ENCODE measurements around the gene MAST4.

Gene MAST4

GRCh38 chr5:67002832-67003684 lies 406.9 kb downstream of the MAST4 start:
- ATAC-seq, result no peak

DNA sequence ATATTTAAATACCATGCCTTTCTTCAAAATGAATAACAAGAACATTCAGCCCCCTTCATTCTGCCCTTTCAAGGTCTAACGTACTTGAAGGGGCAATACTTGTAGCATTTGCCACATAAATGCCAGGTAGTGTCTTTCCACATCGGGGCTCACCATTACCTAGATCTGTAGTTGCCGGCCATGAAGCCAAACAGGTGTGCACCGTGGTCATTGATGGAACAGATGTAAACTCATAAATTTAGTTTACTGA lies 407.4 kb downstream of the MAST4 start:
- no peak for ATAC-seq

DNA sequence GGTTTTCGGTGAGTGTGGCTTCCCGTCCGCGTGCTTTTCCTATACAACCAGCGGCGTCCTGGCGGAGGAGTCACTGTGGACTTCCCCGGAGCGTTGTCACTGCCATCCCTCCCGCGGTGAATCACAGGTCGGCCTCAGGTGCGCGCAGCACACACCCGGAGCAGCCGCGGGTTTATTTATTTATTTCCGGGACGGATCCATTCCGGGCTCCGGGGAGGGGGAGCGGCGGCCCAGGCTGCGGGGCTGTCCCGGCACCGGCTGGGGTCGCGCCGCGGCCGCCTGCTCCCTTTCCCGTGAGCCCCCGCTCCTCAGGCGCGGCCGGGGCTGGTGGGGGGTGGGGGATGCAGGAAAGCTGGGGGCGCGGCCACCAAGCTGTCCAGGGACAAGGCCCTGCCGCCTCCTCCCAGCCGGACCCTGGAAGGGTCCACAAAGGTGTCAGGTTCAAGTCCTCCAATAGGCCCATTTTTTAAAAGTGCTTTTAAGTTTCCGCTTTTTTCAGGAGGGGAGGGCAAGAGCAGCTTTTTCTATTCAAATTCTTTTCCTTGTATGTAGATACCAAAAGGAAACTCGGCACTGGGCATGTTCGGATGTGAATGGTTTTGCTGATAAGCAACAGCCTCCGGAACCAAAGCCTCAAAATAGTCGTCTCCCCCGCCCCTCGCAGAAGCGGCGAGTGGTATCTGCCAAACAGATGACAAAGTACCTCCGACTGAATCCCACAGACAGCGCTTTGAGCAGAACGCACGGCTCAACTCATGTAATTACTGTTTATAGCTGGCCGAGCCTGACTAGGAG lies 407.9 kb downstream of the MAST4 start:
- peak; percentile 77 to 79 for ATAC-seq

DNA sequence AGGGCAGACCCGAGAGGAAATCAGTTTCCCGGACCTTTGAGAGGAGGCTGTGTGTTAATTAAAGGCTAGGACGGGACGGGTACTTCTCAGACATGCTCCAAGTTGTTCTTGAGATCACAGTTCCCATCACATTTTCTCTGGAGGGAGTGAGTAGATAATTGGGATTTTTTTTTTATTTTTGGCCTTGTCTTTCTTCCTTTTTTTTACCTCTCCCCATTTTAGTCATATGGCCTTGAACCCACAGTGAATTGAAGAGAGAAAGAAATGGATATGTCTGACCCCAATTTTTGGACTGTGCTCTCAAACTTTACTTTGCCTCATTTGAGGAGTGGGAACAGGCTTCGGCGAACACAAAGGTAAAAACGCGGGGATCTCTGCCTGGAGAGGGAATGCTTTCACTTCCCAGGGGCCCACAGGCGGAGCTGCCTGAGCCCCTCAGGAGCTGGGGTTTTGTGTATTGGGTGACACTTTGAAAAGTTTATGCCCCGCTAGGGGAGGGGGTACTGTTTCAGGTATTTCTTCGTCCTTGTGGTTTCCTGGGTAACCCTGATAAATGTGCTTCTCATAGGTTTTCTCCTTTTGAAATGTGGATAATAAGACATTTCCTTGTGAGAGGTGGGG lies 408.6 kb downstream of the MAST4 start:
- ATAC-seq, result no peak

GRCh38 chr5:67005737-67006499 lies 409.7 kb downstream of the MAST4 start:
- peak; percentile 29 to 39 for ATAC-seq

- ATAC-seq, result no peak
These were observed 410.3 kb downstream of the MAST4 start for GRCh38 chr5:67006500-67006848.

DNA sequence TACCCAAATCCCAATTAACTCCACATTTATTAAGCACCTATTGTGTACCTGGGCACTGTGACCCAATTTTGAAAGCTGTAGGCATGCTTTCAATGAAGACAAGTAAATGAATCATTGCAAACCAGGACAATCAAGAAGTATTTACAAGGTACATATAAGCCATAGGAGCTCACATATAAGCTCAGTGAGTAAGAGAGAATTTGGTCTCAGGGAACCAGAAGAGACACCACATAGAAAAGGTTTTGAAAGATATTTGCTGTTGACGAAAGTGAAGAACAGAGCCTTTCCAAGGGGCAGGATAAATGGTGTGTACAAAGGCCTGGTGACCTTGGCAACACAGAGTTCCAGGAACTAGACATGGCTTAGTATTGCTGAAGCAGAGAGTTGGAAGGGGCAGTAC lies 412.8 kb downstream of the MAST4 start:
- ATAC-seq, result no peak

DNA sequence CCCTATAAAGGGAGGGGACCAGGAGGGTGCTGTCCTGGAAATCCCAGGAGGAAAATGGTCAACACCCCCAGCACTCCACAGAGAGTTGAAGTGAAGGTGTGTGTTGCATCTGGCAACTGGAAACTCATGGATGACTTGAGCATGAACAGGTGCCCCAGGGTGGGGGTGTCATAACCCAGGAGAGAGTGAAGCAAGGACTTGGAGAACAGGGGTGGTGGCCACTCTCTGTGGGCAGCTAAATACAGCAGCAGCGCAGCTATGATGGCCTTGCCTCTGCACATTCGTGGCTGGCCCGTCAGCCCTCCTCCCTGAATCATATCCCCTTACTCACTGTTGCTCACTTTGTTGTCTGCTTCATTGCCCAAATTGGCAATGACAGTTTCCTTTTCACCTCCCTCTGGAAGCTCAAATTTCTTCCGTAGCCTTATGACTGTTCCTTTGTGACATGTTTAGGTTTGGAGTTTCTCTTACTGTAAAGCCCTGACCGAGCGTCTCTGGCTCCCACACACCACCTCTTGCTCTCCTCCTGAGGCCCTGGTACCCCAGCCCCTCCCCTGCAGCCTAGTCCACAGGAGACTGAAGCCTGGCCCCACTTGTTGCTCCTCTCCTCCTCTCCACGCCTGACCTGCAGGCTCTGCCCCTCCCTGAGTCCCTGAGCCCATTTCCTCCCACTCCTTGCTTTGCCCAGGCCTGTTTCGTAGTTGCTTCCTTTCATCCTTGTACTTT lies 414.7 kb downstream of the MAST4 start:
- peak; percentile 32 to 36 for ATAC-seq

- ATAC-seq, result no peak
These were observed 415.2 kb downstream of the MAST4 start for GRCh38 chr5:67011422-67011821.

DNA sequence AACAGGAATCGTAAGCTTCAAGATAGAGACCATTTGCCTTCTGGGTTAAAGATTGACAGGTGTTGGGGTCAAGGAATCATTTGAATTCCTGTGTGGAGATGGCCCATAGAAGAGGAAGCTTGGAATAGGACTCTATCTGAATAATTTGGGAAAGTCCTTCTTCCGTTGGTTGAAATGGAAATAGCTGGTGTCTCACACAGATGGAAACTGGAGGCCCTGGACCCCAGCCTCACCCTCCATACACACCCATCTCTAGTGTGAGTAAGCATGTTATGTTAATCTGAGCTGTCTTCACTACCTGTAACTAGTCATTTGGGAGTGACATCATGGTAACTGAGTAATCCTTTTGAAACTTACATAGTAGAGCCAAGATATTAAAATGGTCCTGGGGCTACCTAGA lies 416.0 kb downstream of the MAST4 start:
- peak; percentile 92 to 93 for ATAC-seq

DNA sequence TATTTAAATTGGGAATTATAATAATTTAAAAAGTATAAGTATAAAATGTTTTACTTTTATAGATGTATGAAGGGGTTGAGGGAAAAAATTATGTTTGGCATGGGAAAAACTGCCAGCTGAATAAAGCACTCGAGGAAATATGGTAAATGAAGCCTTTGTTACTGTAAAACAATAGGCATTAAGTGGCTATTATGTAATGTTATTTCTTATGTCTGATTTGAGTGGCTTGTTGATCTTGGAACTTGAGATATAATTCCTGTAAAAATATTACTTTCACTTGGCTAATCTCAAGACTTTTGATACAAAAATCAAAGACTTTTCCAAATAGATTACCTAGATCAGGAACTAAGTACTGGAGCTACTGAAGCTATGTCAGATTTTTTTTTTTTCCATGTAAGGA lies 417.5 kb downstream of the MAST4 start:
- no peak for ATAC-seq

- ATAC-seq, result no peak
These were observed 418.0 kb downstream of the MAST4 start for GRCh38 chr5:67014191-67014590.

- ATAC-seq, result no peak
These were observed 418.8 kb downstream of the MAST4 start for GRCh38 chr5:67014957-67015400.

- no peak for ATAC-seq
These were observed 419.5 kb downstream of the MAST4 start for GRCh38 chr5:67015541-67016191.

DNA sequence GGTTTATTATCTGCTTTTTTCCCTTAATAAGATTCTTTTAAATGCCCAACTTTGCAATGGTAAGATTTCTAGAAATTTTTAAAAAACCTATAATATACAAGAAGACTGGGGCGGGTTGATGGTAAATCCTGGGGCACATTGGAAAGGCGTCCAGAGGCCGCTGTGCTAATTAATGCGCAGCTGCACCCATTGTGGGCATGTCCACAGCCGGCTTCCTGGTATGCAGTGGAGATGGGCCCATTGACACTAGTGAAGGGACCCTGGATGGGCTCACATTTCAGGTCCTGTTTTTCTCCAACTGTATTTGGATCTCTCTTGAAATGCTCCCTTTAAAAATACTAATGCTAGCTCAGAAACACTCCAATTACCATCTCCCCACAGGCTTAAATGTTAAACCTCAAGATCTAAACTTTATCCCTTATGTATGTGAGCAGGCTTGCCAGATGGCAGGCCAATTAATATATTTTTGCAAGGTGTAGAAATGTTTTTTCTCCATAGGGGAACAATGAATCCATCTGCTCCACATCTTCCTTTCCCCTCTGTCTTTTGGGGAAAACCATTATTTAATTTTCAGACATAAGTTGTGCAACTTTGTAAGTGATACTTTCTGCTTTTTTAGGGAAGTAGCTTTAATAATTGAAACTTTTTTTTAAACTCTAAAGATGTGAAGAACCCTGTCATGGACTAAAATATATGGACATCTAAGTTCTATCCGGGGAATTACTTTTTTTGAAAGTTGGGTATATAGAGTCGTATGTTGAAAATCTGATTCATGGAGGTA lies 423.1 kb downstream of the MAST4 start:
- no peak for ATAC-seq

- ATAC-seq, result no peak
These were observed 424.0 kb downstream of the MAST4 start for GRCh38 chr5:67020096-67020615.

GRCh38 chr5:67021031-67021430 lies 424.8 kb downstream of the MAST4 start:
- no peak for ATAC-seq

GRCh38 chr5:67021521-67021920 lies 425.3 kb downstream of the MAST4 start:
- peak; percentile 97 to 98 for ATAC-seq

GRCh38 chr5:67021962-67022361 lies 425.8 kb downstream of the MAST4 start:
- ATAC-seq, result no peak

DNA sequence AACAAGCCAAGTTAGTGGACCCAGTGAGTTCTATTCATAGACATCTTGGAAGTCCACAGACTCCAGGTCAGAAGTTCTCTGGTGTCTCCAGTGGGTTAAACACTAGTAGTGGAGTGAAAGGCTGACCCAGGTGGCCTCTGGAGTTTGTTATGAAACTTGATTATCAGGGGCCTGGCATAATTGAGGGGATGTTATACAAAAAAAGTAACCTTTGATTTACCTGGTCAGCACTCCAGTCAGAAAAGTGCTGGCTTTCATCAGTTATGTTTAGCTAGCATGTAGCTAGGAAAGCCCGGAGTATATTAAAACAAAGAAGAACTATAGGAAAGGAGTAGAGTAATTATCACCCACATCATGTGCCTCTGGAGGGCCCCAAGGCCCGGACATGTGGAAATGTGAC lies 429.3 kb downstream of the MAST4 start:
- ATAC-seq, result no peak

DNA sequence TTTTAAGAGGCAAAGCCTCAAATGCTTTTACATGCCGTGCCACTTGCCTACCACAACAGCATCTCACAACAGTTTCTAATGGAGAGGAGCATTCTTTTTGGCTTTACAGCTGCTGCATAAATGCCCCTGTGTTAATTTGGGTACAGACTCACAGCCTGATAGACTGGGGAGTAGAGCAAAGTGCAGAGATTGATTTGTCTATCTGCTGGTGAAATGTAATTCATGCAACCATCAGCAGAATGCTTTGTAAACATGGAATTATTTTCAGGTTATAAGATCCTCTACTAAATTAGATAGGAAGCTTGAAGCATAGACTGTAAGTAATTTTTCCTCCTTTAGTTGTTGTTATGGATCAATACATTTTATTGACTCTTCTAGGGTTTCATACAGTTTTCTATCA lies 430.1 kb downstream of the MAST4 start:
- ATAC-seq, result no peak
